Kidney epithelial cell (primary cell): Measurements from ENCODE around the gene NID2. TPM values are rescaled to one million over a fixed set of nuclear protein-coding genes. Genes with fewer than 3 reads are reported as not detected.

Experiments used
- DNase-seq: peaks from one replicate; pipeline ENCODE4 v3.0.0-alpha.2; 2010; ENCODE audit warnings: low read depth
- H3K27me3 ChIP-seq: 2 replicates; pipeline ENCODE4 v1.6.0; 2011; ENCODE audit warnings: low read length; ENCODE audit not compliant: control insufficient read depth, insufficient read depth
- H3K36me3 ChIP-seq: 2 replicates; pipeline ENCODE4 v1.5.1; 2011; ENCODE audit warnings: low read length; ENCODE audit not compliant: control insufficient read depth, insufficient read depth
- H3K4me3 ChIP-seq: 2 replicates; pipeline ENCODE4 v1.5.1; 2011; ENCODE audit warnings: low read depth, mild to moderate bottlenecking, control low read depth, low read length
- CTCF ChIP-seq: IDR thresholded peaks from 2 replicates; pipeline ENCODE4 v1.5.1; 2011; ENCODE audit warnings: mild to moderate bottlenecking, moderate library complexity, low read length, control low read depth, inconsistent platforms; ENCODE audit not compliant: insufficient read depth, poor library complexity, severe bottlenecking
- total RNA-seq: library from RNA; depleted of rRNA; stranded (reverse); fragments of >200 nt; gene quantifications from 2 replicates; pipeline ENCODE4 v1.2.3, GENCODE V29; 2015

Gene NID2
- total RNA-seq, 1 donor from 2014 or later: 5.4 TPM

DNA sequence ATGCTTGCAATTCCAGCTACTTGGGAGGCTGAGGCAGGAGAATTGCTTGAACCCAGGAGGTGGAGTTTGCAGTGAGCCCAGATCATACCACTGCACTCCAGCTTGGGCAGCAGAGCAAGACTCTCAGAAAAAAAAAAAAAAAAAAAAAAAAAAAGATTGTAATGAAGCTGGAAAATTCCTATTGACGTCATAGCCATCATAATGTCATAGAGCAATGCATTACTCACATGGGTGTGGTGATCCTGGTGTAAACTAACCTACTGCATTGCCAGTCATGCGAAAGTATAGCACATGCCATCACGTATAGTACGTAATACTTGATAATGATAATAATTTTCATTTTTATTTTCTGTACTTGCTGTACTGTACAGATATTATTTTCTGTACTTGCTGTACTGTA is 42.7 kb upstream of the NID2 start:
- H3K27me3 ChIP-seq: no peaks in the 10 kb centered on the region
- no peak overlapping the region for H3K4me3 ChIP-seq
- TF ChIP-seq CTCF: no peak
- no peak for DNase-seq
- H3K36me3 ChIP-seq: no peaks in the 10 kb centered on the region

DNA sequence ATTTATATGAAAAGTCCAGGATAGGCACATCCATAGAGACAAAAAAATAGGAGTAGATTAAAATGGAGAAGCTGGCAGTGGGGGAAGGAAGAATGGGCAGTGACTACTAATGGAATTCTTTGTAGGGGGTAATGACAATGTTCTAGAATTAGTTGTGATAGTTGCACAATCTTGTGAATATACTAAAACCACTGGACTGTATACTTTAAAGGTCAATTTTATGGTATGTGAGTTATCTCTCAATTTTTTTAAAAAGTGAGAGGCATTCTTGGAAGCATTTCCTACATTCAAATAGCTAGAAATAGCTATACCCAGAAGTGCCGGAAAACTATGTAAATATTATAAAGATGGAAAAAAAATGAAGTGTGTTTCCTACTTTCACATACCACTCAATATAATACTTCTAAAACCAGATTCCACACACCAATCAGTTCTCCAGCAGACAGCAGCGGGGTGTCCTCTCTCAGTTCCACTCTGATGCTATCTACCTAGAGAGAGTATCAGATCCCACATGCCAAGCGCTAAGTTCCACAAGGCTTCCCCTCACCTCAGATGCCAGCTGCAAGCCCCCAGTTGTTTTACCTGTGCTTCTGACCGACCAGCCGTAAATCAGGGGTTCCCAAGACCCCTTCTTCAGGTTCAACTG is 41.7 kb upstream of the NID2 start:
- H3K27me3 ChIP-seq: no peaks in the 10 kb centered on the region
- H3K4me3 ChIP-seq: no peak overlapping the region
- H3K36me3 ChIP-seq: no peaks in the 10 kb centered on the region
- DNase-seq: no peak
- no peak for TF ChIP-seq CTCF

DNA sequence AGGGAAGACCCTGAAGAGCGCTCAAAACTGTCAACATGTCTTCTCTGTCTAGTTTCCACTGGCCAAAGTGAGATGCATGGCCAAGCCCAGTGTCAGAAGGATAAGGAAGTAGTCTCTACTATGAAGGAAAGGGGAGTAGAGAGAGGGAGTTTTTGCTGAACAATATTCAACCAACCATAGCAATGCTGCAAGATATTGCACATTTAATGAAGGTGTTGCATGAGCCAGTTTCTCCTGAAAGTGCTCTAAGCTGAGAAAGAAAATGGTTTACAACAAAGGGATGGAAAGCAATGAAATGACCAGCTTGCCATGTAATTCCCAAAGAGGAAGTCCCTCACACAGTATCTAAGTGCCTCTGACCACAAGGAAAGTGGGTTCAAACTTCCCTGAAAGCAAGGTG is 40.0 kb upstream of the NID2 start:
- H3K36me3 ChIP-seq: no peaks in the 10 kb centered on the region
- DNase-seq: no peak
- no peak overlapping the region for H3K4me3 ChIP-seq
- TF ChIP-seq CTCF: no peak
- no peaks in the 10 kb centered on the region for H3K27me3 ChIP-seq

- H3K36me3 ChIP-seq: no peaks in the 10 kb centered on the region
- H3K4me3 ChIP-seq: no peak overlapping the region
- no peaks in the 10 kb centered on the region for H3K27me3 ChIP-seq
- TF ChIP-seq CTCF: no peak
- no peak for DNase-seq
Observed at GRCh38 chr14:52106840-52107239, 38.0 kb upstream of the NID2 start.

GRCh38 chr14:52103416-52103815 is 34.6 kb upstream of the NID2 start:
- Histone ChIP-seq H3K36me3 (no peaks in the 10 kb centered on the region), H3K4me3 (no peak overlapping the region), H3K27me3 (no peaks in the 10 kb centered on the region)
- no peak for DNase-seq
- no peak for TF ChIP-seq CTCF

- no peak for DNase-seq
- H3K36me3 ChIP-seq: no peaks in the 10 kb centered on the region
- no peak overlapping the region for H3K4me3 ChIP-seq
- TF ChIP-seq CTCF: no peak
- H3K27me3 ChIP-seq: no peaks in the 10 kb centered on the region
Observed at GRCh38 chr14:52095794-52096193, 26.9 kb upstream of the NID2 start.
